Choroid plexus epithelial cell (primary cell): ENCODE results near the gene DPEP1.

Source experiments
- DNase-seq: peaks from one replicate; pipeline ENCODE4 v3.0.0-alpha.2; 2010; ENCODE audit warnings: low read depth
- H3K4me3 ChIP-seq: 2 replicates; pipeline ENCODE4 v1.5.1; 2011; ENCODE audit warnings: low read depth, mild to moderate bottlenecking, control low read depth, low read length, moderate library complexity
- TF ChIP-seq, protein P1 (sequence below): conservative IDR thresholded peaks from 2 replicates; pipeline ENCODE4 v1.5.1; 2011; ENCODE audit warnings: low read depth, mild to moderate bottlenecking, control low read depth, inconsistent platforms, low read length, moderate library complexity

The DPEP1 gene

DNA sequence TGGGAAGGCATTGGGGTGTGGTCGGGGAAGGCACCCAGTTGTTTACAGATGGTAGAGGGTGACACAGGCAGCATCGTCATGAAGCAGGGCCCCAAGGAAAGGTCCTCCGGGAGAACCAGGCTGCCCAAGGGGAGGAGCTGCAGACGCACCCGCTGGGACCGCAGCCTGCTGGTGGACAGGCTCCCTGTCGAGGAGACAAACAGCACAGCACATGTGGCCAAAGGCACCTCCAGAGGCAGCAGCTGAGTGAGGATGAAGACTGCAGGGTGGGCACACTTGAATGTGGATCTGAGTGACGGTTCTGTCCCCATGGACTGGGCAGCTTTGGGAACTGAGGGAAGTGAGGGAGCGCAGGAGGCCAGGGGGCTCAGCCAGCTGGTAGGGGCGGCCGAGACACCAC, 31.7 kb downstream of the DPEP1 start:
- H3K4me3 ChIP-seq: no peak overlapping the region
- TF ChIP-seq, protein P1, sequence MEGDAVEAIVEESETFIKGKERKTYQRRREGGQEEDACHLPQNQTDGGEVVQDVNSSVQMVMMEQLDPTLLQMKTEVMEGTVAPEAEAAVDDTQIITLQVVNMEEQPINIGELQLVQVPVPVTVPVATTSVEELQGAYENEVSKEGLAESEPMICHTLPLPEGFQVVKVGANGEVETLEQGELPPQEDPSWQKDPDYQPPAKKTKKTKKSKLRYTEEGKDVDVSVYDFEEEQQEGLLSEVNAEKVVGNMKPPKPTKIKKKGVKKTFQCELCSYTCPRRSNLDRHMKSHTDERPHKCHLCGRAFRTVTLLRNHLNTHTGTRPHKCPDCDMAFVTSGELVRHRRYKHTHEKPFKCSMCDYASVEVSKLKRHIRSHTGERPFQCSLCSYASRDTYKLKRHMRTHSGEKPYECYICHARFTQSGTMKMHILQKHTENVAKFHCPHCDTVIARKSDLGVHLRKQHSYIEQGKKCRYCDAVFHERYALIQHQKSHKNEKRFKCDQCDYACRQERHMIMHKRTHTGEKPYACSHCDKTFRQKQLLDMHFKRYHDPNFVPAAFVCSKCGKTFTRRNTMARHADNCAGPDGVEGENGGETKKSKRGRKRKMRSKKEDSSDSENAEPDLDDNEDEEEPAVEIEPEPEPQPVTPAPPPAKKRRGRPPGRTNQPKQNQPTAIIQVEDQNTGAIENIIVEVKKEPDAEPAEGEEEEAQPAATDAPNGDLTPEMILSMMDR: no peak
- DNase-seq: no peak

DNA sequence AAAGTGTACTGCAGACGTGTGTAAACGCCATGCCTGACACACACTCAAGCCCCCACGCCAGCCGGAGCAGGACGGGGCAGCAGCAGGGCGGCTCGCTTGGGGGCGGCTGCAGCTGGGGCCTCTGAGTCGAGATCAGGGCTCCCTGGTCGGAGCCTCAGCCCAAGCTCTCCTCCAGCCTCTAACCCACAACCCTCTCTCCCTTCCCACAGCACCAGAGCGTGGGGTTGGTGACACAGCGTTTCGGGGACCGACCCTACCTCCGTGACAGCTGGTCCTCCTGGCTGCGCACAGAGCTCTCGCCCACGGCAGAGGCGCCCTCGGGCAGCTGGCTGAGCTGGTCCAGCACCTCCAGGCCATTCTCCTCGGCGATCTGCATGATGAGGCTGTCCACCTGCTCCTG, 32.8 kb downstream of the DPEP1 start:
- TF ChIP-seq, protein P1: no peak
- no peak overlapping the region for H3K4me3 ChIP-seq
- no peak for DNase-seq

DNA sequence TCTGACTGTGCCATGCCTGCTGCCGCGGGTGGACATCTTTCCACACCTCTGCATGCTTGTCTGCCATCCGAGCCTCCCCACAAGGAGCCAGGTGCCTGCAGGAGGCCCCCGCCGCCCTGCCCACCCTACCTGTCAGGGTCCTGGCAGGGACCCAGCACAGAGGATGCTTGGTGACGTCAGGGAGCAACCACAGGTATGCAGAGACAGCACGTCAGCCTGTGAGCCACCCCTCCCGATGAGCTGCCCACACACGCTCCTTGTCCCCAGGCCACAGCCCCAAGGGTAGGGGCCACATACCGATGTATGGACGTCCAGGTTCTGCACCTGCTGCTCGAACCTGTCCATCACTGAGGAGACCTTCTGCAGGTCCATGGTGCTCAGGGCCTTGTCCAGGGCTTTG, 33.5 kb downstream of the DPEP1 start:
- TF ChIP-seq, protein P1: no peak
- no peak overlapping the region for H3K4me3 ChIP-seq
- no peak for DNase-seq

DNA sequence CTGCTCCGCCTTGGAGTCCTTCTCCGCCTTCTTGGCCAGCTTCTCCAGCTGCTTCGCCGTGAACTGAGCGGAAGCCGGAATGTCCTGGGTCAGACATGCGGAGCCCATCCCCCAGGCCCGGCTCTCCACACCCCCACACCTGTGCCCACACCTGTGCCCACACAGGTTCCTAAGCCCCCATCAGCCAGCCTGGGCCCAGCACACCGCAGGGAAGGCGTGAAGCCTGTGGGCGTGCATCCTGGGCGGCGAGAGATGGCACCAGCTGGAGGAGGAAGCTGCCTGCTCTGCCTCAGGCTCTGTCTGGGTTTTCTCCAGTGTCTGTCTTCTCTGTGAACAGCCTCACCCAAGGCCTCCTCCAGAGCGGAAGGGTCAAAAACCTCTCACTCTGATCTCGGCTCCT, 38.1 kb downstream of the DPEP1 start:
- TF ChIP-seq, protein P1: no peak
- H3K4me3 ChIP-seq: no peak overlapping the region
- DNase-seq: no peak

DNA sequence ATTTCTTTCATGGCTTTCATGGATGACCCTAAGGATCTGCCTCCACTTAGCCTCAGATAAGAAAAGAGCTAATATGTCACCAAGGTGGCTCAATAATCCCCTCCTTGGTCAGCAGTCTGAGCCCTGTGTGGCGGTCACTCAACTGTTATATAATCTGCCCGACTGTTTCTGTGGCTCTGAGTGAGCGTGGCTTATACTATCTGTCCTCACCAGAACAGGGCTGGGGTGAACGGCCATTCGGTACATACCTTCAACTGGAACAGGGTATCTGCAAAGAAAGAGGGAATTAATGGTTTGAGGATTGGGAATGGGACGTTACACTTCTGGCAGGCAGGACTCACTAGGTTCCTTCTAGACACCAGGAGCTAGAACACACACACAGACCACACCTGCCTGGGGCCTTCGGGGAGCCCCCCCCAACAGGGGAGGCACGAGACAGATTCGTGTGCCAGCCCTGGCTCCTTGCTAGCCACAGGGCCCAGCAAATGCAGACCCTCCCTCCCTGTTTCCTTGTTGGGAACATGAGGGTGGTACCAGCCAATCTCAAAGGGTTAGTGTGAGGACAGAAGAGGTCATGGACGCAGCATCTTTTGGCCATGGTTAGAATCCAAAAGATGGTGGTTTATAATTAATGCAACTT, 40.3 kb downstream of the DPEP1 start:
- TF ChIP-seq, protein P1: no peak
- no peak overlapping the region for H3K4me3 ChIP-seq
- no peak for DNase-seq

DNA sequence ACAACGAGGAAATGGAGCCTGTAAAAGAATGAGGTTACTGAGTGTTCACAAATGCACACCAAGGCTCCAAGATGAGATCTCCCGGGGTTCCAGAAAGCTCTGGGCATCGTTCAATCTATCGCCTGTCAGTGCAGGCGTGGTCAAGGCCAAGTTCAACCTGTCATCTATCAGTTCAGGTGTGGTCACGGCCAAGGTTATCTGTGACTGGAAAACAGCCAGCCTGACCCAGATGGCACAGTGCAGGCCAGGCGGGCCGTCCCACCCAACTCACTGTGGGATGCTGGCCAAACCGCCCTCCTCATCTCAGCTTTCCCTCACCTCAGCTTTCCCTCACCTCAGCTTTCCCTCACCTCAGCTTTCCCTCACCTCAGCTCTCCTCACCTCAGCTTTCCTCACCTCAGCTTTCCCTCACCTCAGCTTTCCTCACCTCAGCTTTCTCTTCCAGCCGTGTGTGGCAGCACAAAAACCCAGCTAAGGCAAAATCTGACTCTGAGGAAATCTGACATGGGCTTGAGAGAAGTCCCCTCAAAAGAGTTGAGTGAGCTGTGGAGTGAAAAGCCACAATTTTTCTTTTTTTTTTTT, 41.7 kb downstream of the DPEP1 start:
- no peak for DNase-seq
- no peak overlapping the region for H3K4me3 ChIP-seq
- TF ChIP-seq, protein P1: no peak
